CD4-positive, alpha-beta T cell (primary cell): ENCODE results near the gene COL7A1. TPM values are rescaled to one million over a fixed set of nuclear protein-coding genes. Genes with fewer than 3 reads are reported as not detected.

Experiments used
- ATAC-seq: fragments of 200-7000 bp; cut with Tn5 transposase; one replicate; pipeline ENCODE4 v1.10.0; 2022; ENCODE audit warnings: mild to moderate bottlenecking; ENCODE audit not compliant: poor library complexity
- CTCF ChIA-PET: fragments of 350-600 bp; sonication (Branson Sonifier 250); formaldehyde crosslinking; loops from one replicate; lab custom pipeline; 2021; ENCODE audit warnings: antibody characterized with exemption, inconsistent platforms; lab: Charles Lee
- POLR2A ChIA-PET: fragments of 350-600 bp; sonication (Branson Sonifier 250); formaldehyde crosslinking; loops from one replicate; lab custom pipeline; 2021; ENCODE audit warnings: antibody characterized with exemption, inconsistent platforms; lab: Charles Lee
- DNase-seq, 14 experiments: peaks; one replicate each; pipeline ENCODE4 v3.0.0-alpha.2; 2013 to 2020; ENCODE audit warnings: mixed read lengths in 2 of 14
- H3K27ac ChIP-seq, 2 donors: one replicate each; pipeline versions ENCODE4 v1.5.1 to v1.7.0; 2013; ENCODE audit warnings: low read length in 2 of 2, low read depth in 1 of 2, mild to moderate bottlenecking in 1 of 2
- H3K27me3 ChIP-seq, 2 experiments: 1 replicate in 1 of 2; 2 replicates in 1 of 2; pipeline versions ENCODE4 v1.6.1 to v1.7.0; 2013; ENCODE audit warnings: low read length in 2 of 2, control low read depth in 1 of 2, mild to moderate bottlenecking in 1 of 2, moderate library complexity in 1 of 2; ENCODE audit not compliant: insufficient read depth in 2 of 2, control insufficient read depth in 1 of 2
- H3K36me3 ChIP-seq: one replicate; pipeline ENCODE4 v1.6.1; 2013; ENCODE audit warnings: low read length, control low read depth; ENCODE audit not compliant: insufficient read depth
- H3K4me1 ChIP-seq: one replicate; pipeline ENCODE4 v1.6.1; 2013; ENCODE audit warnings: low read length, control low read depth; ENCODE audit not compliant: insufficient read depth
- H3K4me3 ChIP-seq: one replicate; pipeline ENCODE4 v1.5.1; 2013; ENCODE audit warnings: mild to moderate bottlenecking, low read length, moderate library complexity
- H3K9me3 ChIP-seq, 2 experiments: 1 replicate in 1 of 2; 2 replicates in 1 of 2; pipeline versions ENCODE4 v1.6.1 to v1.7.0; 2013; ENCODE audit warnings: low read length in 2 of 2, mild to moderate bottlenecking in 2 of 2, control low read depth in 1 of 2, moderate library complexity in 1 of 2; ENCODE audit not compliant: control insufficient read depth in 1 of 2, insufficient read depth in 1 of 2
- H3K27ac Mint-ChIP-seq: one replicate; pipeline ENCODE4 v1.8.0; 2020; ENCODE audit warnings: mixed read lengths
- H3K27me3 Mint-ChIP-seq: one replicate; pipeline ENCODE4 v1.8.0; 2021; ENCODE audit warnings: mixed read lengths
- H3K36me3 Mint-ChIP-seq: one replicate; pipeline ENCODE4 v1.8.0; 2021; ENCODE audit warnings: low read depth, mixed read lengths
- H3K4me1 Mint-ChIP-seq: one replicate; pipeline ENCODE4 v1.8.0; 2021; ENCODE audit warnings: low read depth, mixed read lengths
- H3K4me3 Mint-ChIP-seq: one replicate; pipeline ENCODE4 v1.8.0; 2020; ENCODE audit warnings: mild to moderate bottlenecking, mixed read lengths
- H3K9me3 Mint-ChIP-seq: one replicate; pipeline ENCODE4 v1.8.0; 2020; ENCODE audit warnings: mixed read lengths
- intact Hi-C, 2 experiments: fragments of 100-400 bp; cut with DNase I in 1 of 2; cut with micrococcal nuclease in 1 of 2; formaldehyde crosslinking; loops; one replicate each; pipeline versions ENCODE4 v1.15.1 to v1.9.0; 2023 to 2025; cut with DNase I, micrococcal nuclease
- total RNA-seq, 174 experiments: library from RNA in 2 of 174; stranded (reverse) in 2 of 174; gene quantifications; one replicate each; pipeline ENCODE4 v1.2.3 and lab custom pipeline; 2021 to 2026
- TF ChIP-seq, protein P1 (sequence below): fragments of 200-600 bp; IDR thresholded peaks from one replicate; pipeline ENCODE4 v1.8.0; 2022; ENCODE audit warnings: antibody characterized with exemption, mild to moderate bottlenecking

COL7A1 gene
- total RNA-seq, 2 experiments from 2014 or later, result 0.73 to 0.93 TPM

DNA sequence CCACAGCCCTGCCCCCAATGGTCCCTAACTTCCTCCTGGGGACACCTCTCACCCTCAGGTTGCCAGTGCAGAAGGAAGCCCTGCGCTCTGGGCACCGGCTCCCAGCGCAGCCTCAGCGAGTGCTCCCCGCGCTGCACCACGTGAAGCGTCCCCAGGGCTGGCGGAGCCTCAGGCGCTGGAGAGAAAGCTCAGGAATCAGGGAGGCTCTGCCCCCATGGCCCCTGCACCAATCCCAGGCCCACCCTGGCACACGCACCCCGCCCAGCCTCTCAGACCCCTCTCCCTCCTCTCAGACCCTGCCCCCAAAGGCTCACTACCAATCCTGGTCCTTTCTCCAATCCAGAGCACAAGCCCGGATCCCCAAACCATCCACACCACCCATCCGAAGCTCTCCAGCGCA lies 6.9 kb downstream of the COL7A1 start:
- Mint-ChIP-seq H3K4me1 (no peaks in the 10 kb centered on the region), H3K4me3 (no peak overlapping the region), H3K27ac (no peak overlapping the region), H3K27me3 (peaks cover 43% of the 10 kb centered on the region), H3K36me3 (no peaks in the 10 kb centered on the region), H3K9me3 (no peaks in the 10 kb centered on the region)
- Histone ChIP-seq H3K4me3 (no peak overlapping the region), H3K27ac (no peak overlapping the region), H3K9me3 (peaks cover 0 to 3% of the 10 kb centered on the region in 2 experiments), H3K4me1 (no peaks in the 10 kb centered on the region), H3K27me3 (peaks cover 4 to 10% of the 10 kb centered on the region in 2 experiments), H3K36me3 (no peaks in the 10 kb centered on the region)
- POLR2A ChIA-PET, result no interaction called here
- DNase-seq (no peak), ATAC-seq (no peak)
- TF ChIP-seq, protein P1, sequence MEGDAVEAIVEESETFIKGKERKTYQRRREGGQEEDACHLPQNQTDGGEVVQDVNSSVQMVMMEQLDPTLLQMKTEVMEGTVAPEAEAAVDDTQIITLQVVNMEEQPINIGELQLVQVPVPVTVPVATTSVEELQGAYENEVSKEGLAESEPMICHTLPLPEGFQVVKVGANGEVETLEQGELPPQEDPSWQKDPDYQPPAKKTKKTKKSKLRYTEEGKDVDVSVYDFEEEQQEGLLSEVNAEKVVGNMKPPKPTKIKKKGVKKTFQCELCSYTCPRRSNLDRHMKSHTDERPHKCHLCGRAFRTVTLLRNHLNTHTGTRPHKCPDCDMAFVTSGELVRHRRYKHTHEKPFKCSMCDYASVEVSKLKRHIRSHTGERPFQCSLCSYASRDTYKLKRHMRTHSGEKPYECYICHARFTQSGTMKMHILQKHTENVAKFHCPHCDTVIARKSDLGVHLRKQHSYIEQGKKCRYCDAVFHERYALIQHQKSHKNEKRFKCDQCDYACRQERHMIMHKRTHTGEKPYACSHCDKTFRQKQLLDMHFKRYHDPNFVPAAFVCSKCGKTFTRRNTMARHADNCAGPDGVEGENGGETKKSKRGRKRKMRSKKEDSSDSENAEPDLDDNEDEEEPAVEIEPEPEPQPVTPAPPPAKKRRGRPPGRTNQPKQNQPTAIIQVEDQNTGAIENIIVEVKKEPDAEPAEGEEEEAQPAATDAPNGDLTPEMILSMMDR, result no peak
- intact Hi-C loops, result no loop called here
- CTCF ChIA-PET, result no interaction called here

DNA sequence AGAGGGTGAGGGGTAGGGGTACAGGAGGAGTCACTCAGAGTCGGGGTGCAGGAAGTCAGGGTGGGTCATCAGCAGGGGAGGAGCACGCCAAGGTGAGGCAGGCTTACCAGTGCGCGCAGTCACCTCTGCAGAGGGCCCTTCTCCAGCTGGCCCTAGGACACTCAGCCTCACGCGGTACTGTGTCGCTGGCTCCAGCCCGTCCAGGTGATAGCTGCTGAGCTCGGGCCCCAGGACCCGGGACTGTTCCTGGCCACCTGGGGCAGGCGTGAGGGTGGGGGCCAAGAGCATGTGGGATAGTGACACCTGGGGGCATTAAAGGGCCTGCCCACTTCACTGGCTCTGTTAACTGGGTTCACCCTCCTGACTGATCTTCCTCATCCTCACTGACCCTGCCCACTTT lies 7.4 kb downstream of the COL7A1 start:
- TF ChIP-seq, protein P1, result no peak
- no peak for ATAC-seq
- Mint-ChIP-seq H3K27ac (no peak overlapping the region), H3K4me3 (no peak overlapping the region), H3K36me3 (no peaks in the 10 kb centered on the region), H3K9me3 (no peaks in the 10 kb centered on the region), H3K4me1 (no peaks in the 10 kb centered on the region), H3K27me3 (peaks cover 39% of the 10 kb centered on the region)
- POLR2A ChIA-PET, result no interaction called here
- H3K9me3 ChIP-seq, result peaks cover 0 to 3% of the 10 kb centered on the region in 2 experiments
- DNase-seq, result no peak
- CTCF ChIA-PET, result no interaction called here
- peaks cover 4 to 5% of the 10 kb centered on the region in 2 experiments for H3K27me3 ChIP-seq
- no peak overlapping the region for H3K4me3 ChIP-seq
- no peaks in the 10 kb centered on the region for H3K4me1 ChIP-seq
- intact Hi-C loops, result no loop called here
- no peaks in the 10 kb centered on the region for H3K36me3 ChIP-seq
- no peak overlapping the region for H3K27ac ChIP-seq

DNA sequence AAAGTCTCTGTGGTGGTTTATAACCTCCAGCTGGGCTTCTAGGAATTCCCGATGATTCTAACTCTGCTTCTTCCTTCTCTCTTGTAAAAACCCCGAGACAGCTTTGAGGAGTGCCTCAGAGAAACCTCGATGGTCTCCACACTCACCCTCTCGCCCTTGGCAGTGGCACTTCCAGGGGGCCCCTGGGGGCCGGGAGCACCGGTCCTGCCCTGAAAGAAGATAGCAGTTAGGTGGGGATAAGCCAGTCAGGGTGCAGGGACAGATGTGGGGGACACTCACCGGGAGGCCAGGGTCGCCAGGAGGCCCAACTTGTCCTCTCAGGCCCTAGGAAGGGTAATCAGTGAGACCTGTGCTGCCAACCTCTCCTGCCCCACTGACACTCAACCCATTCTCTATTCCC lies 9.7 kb downstream of the COL7A1 start:
- DNase-seq (no peak), ATAC-seq (no peak)
- Mint-ChIP-seq H3K9me3 (no peaks in the 10 kb centered on the region), H3K4me1 (no peaks in the 10 kb centered on the region), H3K27ac (no peak overlapping the region), H3K27me3 (peaks cover 28% of the 10 kb centered on the region), H3K36me3 (no peaks in the 10 kb centered on the region), H3K4me3 (no peak overlapping the region)
- Histone ChIP-seq H3K36me3 (no peaks in the 10 kb centered on the region), H3K27me3 (peaks cover 0 to 2% of the 10 kb centered on the region in 2 experiments), H3K4me3 (no peak overlapping the region), H3K27ac (no peak overlapping the region), H3K9me3 (peaks cover 0 to 3% of the 10 kb centered on the region in 2 experiments), H3K4me1 (no peaks in the 10 kb centered on the region)
- TF ChIP-seq, protein P1, result no peak
- ChIA-PET CTCF (no interaction called here), POLR2A (no interaction called here)
- intact Hi-C loops, result no loop called here
